B cell (primary cell): ENCODE results near the gene VCL.

ENCODE experiments used
- EZH2 ChIP-seq: IDR thresholded peaks from 2 replicates; pipeline ENCODE4 v1.6.1; 2012; ENCODE audit warnings: borderline replicate concordance, low read depth, mild to moderate bottlenecking, moderate library complexity, low read length; ENCODE audit not compliant: insufficient read depth, poor library complexity, severe bottlenecking
- TF ChIP-seq, protein P1 (sequence below): fragments of 200-600 bp; IDR thresholded peaks from one replicate; pipeline ENCODE4 v1.8.0; 2022; ENCODE audit warnings: antibody characterized with exemption, mild to moderate bottlenecking

DNA sequence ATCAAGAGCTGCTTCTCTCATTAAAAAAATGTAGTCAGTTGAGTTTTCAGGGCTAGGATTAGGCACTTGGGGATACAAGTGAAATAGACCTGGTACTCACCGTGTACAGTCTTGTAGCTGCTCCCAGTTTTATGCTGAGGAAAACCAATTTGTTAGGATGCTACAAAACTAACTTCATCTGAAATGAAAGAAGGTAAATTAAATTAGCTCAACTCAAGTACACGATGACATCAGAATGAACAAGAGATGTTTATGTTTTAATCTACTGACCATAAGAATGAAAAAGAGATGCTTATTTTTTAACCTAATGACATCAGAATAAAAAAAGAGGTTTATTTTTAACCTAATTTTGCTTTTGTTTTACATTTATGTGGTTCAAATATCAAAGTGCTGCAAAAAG lies 79.0 kb downstream of the VCL start:
- TF ChIP-seq, protein P1, sequence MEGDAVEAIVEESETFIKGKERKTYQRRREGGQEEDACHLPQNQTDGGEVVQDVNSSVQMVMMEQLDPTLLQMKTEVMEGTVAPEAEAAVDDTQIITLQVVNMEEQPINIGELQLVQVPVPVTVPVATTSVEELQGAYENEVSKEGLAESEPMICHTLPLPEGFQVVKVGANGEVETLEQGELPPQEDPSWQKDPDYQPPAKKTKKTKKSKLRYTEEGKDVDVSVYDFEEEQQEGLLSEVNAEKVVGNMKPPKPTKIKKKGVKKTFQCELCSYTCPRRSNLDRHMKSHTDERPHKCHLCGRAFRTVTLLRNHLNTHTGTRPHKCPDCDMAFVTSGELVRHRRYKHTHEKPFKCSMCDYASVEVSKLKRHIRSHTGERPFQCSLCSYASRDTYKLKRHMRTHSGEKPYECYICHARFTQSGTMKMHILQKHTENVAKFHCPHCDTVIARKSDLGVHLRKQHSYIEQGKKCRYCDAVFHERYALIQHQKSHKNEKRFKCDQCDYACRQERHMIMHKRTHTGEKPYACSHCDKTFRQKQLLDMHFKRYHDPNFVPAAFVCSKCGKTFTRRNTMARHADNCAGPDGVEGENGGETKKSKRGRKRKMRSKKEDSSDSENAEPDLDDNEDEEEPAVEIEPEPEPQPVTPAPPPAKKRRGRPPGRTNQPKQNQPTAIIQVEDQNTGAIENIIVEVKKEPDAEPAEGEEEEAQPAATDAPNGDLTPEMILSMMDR: no peak
- TF ChIP-seq EZH2: no peak
